ENCODE data around the gene CD59.

DNA sequence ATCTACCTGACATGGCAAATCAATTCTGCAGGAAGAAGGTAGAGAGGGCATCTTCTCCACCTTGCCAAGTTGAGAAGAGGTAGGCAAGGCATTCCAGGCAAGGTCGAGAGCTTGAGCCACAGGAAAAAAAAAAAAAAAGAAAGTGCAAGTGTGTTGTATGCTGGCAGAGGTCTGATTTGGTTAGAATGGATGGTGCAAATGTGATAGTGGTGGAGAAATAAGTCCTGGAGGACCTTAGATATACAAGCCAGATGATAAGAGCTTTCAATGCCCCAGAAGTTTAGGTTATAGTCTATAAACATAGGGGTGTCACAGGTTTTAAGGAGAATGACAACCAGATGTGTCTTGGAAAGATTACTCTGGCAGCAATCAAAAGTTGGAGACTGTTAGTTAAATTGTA, 36.6 kb upstream of the CD59 start:
- TF ChIP-seq POLR2AphosphoS5 (IDR thresholded peaks at IDR 0.05; ENCODE audit: low read depth, low read length) = no peak
- TF ChIP-seq, protein P1, sequence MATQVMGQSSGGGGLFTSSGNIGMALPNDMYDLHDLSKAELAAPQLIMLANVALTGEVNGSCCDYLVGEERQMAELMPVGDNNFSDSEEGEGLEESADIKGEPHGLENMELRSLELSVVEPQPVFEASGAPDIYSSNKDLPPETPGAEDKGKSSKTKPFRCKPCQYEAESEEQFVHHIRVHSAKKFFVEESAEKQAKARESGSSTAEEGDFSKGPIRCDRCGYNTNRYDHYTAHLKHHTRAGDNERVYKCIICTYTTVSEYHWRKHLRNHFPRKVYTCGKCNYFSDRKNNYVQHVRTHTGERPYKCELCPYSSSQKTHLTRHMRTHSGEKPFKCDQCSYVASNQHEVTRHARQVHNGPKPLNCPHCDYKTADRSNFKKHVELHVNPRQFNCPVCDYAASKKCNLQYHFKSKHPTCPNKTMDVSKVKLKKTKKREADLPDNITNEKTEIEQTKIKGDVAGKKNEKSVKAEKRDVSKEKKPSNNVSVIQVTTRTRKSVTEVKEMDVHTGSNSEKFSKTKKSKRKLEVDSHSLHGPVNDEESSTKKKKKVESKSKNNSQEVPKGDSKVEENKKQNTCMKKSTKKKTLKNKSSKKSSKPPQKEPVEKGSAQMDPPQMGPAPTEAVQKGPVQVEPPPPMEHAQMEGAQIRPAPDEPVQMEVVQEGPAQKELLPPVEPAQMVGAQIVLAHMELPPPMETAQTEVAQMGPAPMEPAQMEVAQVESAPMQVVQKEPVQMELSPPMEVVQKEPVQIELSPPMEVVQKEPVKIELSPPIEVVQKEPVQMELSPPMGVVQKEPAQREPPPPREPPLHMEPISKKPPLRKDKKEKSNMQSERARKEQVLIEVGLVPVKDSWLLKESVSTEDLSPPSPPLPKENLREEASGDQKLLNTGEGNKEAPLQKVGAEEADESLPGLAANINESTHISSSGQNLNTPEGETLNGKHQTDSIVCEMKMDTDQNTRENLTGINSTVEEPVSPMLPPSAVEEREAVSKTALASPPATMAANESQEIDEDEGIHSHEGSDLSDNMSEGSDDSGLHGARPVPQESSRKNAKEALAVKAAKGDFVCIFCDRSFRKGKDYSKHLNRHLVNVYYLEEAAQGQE (IDR thresholded peaks at IDR 0.05; ENCODE audit: insufficient read depth in 1 of 2, low read depth in 2 of 2, low read length in 2 of 2) = no peak
